Esophagus squamous epithelium (tissue), 4 donors: ENCODE results near the gene SRGAP3.

ENCODE experiments used
- CTCF ChIP-seq, 6 experiments: fragments of 450-650 bp in 4 of 6; fragments of 200-600 bp in 2 of 6; sonication (generic) in 2 of 6; IDR thresholded peaks; one replicate each; pipeline ENCODE4 v1.5.1; 2016 to 2019; ENCODE audit warnings: antibody characterized with exemption in 6 of 6, mild to moderate bottlenecking in 4 of 6, moderate library complexity in 4 of 6
- POLR2A ChIP-seq, 4 donors: fragments of 450-650 bp; IDR thresholded peaks; one replicate each; pipeline ENCODE4 v1.6.1; 2017; ENCODE audit warnings: antibody characterized with exemption in 4 of 4, mild to moderate bottlenecking in 4 of 4, moderate library complexity in 3 of 4

GRCh38 chr3:9026320-9027045 is 223.0 kb downstream of the SRGAP3 start:
- no peak for TF ChIP-seq CTCF (IDR thresholded peaks at IDR 0.05)
- no peak for TF ChIP-seq POLR2A (IDR thresholded peaks at IDR 0.05)
